ENCODE measurements around the gene KLF7.

KLF7 gene

DNA sequence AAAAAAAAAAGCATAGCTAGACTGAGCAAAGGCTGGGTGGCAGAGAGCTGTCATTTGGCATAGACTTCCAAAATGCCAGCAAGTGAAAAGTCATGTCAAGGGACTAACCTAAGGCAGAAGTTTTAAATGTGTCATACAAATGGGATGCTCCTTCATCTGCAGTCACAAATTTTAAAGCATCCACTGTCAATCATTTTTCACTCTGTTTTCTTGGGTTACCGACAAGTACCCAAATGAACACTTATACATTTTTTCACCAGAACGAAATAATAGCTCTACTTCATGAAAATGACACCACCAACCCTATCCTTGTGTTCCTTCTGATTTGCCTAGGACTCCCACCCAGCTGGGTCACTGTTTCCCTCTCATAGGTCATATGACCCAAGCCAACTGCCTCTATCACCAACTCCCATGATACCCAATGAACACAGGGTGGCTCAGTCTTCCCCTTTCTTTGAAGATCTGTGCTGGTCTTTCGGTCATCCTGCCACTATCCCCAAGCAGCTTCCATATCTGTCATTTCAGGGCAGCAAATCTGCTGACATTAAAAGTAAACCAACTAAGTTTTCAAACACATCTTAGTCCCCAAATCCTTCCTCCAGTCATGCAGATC, 21.5 kb downstream of the KLF7 start:
- DNase-seq, result no peak

- peak; percentile 5 to 51 (median 26) for DNase-seq
Measured at GRCh38 chr2:207143215-207144172, 22.3 kb downstream of the KLF7 start.

DNA sequence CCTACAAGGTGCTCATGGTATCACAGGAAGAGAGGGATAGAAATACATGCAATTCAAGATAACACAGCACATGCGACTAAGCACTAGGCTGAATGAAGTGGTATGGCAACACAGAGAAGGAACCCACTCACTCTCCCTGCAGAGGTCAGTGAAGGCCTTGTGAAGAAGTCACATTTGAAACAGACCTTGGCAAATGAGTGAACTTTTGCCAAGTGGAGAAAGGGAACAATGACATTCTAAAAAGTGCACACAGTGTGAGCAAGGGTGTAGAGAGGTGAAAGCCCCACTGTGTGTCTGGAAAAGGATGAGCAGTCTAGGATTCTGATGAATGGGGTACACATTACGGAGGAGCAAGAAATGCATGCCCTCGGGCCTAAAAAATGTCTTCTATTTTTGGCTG, 23.3 kb downstream of the KLF7 start:
- no peak for DNase-seq

DNA sequence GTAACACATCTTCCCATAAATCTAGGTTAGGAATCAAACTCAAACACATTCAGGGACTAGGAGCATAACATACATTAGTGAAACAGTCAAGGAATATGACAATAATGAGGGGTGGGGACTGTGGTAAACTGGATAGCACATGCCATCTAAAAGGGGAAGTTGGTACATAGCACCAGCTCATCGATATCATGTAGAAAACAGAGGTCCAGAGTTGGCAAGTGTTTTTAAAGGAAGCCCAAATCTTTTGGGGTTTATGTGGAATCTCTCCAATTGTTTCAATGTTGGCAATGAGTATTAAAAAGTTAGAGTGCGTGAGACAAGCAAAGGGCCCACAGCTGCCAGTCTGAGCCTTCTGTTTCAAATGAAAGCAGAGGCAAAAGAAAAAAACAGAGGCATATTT, 24.4 kb downstream of the KLF7 start:
- no peak for DNase-seq

GRCh38 chr2:207140265-207140664, 25.5 kb downstream of the KLF7 start:
- no peak for DNase-seq

- DNase-seq, result no peak
Measured at GRCh38 chr2:207139552-207139951, 26.2 kb downstream of the KLF7 start.

- DNase-seq, result no peak
Measured at GRCh38 chr2:207138627-207139297, 27.0 kb downstream of the KLF7 start.

DNA sequence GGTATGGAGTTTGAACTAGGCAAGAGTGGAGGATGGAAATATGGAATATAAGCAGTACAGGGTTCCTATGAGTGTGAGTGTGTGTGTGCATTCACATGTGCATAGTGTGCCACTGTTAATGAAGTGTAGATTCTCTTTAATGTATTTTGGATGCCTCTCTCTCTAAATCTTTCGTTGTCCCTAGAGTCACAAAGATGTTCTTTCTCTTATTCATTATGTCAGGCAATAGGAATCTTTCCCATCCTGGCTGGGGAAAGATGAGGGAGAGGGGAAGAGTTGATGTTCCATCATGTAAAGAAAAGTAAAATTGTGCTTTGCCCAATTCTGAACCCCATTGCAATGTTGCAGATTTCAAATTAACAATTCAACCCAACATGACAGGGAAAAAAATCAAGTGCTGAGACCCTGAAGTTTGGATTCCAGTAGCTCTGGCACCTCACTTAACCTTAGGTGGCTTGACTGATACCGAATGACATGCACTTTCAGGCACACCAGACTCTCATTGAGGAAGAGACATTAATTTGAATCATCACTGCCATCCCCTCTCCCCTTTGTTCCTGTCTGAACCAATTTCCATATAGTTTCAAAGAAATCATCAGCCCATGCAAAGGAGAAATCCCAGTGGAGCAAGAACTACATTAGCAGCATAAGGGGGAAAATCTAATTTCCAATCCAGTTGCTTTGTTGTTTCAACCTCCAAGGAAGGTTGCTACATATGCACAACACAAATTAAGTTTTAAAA, 28.0 kb downstream of the KLF7 start:
- no peak for DNase-seq

DNA sequence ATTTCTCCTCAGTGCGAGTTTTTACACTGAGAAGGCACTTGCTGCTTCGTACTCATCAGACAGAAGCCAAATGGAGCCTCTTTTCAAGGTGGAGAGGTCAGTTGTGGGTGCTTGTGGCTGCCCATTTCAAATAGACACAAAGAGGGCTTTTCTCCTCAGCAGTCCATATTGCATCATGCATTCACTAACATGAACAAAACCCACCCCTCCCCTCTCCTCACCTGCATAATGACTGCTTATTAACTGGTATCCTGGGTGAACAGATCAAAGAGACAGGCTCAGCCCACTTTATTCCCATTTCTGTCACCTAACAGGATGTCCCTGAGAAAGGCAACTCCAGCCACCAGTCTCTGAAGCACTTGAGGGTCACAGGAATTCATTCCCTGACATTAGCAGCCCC, 28.9 kb downstream of the KLF7 start:
- no peak for DNase-seq

- no peak for DNase-seq
Measured at GRCh38 chr2:207135801-207136457, 29.8 kb downstream of the KLF7 start.

- no peak for DNase-seq
Measured at GRCh38 chr2:207135340-207135739, 30.4 kb downstream of the KLF7 start.

- no peak for DNase-seq
Measured at GRCh38 chr2:207133820-207134519, 31.8 kb downstream of the KLF7 start.

DNA sequence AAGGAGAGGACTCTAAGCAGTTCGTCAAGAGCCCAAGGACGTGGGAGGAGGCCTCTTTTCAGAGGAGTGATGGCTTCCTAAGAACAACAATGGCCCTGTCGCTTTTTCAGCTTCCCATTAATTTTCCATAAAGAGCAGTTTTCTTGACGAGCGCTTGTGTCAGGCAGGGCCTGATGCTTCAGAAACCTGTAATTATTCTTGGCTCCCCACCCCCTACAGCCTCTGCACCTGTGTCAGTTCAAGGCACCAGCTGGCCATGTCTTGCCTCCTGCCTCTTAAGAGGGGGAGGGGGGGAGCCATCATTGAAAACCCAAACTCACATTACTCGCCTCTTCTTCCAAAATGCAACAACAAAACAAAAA, 32.3 kb downstream of the KLF7 start:
- no peak for DNase-seq

DNA sequence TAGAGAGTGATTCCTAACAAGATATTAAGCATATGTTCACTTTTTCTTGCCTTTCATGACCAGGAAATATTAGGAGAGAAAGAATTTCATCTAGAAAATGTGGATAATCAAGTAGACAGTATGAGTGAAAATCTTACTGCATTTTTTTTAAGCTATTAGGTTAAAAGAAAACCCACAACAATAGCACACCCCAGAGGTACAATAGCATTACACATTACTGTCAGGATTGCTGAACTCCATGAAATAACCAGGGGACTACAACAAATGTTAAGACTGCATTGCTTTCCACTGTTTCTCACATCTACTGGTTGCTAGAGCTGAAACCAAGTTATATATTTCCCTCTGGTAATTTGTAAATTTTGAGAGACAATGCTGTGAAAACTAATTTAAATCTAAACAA, 33.7 kb downstream of the KLF7 start:
- DNase-seq, result no peak

DNA sequence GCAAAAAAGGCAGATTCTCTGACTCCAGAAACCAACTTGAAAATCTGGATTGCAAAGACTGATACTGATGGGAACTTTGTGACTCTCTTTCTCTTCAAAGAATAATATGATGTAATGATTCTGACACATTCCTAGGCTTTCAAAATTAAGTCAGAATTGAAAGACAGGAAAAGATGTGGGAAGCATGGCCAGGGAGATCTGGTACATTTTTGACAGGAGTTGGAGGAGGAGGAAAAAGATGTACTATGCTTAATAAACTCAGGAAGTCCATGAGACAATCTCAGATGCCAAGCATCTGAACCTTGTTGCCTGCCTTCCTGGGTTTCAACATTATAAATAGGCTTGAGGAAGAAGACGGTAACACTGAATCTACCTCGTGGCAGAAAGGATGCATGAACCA, 34.2 kb downstream of the KLF7 start:
- no peak for DNase-seq

DNA sequence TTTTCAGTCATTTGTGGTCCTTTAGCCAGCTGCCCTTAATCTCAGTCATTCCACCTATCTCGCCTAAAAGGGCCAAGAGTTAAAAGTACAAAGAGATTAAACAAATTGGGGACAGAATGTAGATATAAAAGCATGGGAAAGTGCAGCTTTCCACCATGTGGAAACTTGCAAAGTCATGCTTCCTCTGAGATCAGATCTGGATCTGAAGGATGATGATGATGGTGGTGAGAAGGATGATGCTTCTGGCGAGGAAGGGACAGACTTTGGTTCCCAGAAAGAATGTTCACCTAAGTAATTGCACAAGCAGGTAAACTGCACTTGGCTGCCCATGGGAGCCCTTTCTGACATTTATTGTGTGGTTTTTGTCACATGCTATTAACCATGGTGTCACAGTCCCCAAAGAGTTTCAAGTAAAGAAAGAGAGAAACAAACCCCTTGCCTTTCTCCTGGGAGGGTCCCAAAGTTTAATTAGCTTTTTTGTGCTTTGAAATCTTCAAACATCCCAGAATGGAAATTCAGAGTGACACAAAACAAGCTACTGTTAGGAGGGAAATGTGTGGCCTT, 34.7 kb downstream of the KLF7 start:
- DNase-seq, result no peak

DNA sequence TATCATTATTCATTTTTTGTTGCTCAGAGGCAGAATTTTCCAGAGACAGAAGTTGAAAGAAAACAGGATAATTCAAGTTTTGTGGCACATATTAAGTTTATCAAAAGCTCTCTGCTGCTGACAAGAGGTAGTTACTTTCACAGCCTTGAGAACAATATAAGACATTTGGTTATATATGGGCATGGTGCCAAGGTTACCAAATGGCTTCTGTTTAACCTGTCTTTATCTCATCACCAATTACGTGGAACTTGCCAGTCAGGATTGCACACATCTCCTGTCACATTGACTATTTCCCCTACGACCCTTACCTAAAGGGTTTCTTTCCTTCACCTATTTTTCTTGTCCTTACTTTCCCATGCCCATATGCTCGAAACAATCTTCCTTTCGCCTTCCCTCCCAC, 35.9 kb downstream of the KLF7 start:
- DNase-seq, result no peak

DNA sequence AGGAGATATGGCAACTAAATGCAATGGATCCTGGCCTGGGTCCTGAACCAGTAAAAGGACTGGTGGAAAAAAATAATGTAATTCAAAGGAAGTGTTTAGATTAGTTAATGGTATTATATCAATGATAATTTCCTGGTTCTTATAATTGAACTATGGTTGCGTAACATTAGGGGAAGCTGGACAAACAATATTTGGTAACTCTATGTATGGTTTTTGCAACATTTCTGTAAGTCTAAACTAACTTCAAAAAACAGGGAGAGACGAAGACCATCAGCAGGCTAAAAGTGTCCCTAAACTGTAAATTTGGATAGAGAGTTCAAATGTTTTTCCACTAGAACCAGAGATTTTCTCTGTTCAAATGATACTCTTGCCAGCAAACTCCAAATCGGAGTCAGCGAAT, 36.9 kb downstream of the KLF7 start:
- DNase-seq, result no peak

DNA sequence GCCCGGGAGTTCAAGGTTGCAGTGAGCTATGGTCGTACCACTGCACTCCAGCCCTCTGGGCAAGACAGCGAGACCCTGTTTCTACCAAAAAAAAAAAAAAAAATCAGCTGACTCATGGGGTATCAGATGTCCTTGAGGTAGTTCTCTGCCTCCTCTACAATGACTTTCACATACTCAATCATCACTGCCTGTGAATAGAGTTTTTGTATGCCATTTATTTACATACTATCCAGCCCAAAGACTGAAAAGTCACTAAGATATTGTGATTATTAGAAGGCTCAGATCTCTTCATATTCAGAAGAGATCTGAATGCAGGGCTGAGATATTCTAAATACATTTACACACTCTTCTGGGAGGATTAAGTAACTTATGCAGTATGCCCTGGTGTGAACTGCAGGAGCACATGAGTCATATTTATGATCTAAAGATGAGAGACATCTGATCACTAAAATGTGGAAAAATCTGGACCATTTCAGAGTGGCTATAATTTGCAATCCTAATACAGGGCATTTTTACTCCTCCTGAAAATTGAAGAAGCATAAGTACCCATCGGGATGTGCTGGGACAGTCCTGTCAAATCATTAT, 38.9 kb downstream of the KLF7 start:
- DNase-seq, result no peak

DNA sequence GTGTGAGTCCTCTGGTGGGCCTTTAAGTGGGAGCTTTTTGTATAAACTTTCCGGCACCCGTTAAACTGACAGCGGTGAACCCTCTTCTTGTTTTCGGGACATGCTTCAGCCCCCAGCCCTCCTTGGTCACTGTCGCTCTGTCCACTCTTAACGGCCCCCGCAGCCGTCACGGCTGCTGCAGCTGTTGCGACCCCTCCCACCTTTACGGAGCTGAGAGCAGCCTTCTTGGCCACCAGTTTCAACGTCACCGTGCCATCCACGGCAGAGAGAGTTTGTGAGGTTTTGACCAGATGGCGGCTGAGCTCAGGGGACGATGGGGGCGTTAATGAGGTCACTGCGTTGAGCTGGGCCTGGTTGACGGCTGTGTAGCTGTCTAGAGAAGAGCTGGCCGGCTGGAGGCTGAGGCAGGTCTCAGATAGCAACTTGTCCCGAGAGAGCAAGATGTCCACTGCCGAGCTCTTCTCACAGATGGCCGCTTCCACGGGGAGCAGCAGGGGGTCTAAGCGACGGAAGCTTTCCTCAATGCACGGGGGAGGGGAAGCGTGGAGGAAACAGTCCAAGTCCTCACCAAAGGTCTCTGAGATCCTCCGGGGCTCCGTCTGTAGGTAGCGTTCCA, 41.9 kb downstream of the KLF7 start:
- DNase-seq, result no peak

GRCh38 chr2:207123335-207123744, 42.4 kb downstream of the KLF7 start:
- DNase-seq, result peak in 2 of 4 experiments; percentile 6 to 24

Data from activated naive CD4-positive, alpha-beta T cell (primary cell).